Cardiac fibroblast (primary cell): ENCODE measurements around the gene COL25A1.

Experiments used
- DNase-seq, 2 donors: peaks; one replicate each; pipeline versions ENCODE4 v3.0.0 to v3.0.0-alpha.2; 2010; ENCODE audit warnings: low read depth in 2 of 2
- H3K4me3 ChIP-seq, 2 donors: replicated peaks in 1 of 2; 1 replicate in 1 of 2; 2 replicates in 1 of 2; pipeline ENCODE4 v1.5.1; 2011; ENCODE audit warnings: low read depth in 2 of 2, low read length in 2 of 2, mild to moderate bottlenecking in 2 of 2, moderate library complexity in 1 of 2
- TF ChIP-seq, protein P1 (sequence below): IDR thresholded peaks from one replicate; pipeline ENCODE4 v1.5.1; 2011; ENCODE audit warnings: low read depth, mild to moderate bottlenecking, low read length, inconsistent platforms

The COL25A1 gene

DNA sequence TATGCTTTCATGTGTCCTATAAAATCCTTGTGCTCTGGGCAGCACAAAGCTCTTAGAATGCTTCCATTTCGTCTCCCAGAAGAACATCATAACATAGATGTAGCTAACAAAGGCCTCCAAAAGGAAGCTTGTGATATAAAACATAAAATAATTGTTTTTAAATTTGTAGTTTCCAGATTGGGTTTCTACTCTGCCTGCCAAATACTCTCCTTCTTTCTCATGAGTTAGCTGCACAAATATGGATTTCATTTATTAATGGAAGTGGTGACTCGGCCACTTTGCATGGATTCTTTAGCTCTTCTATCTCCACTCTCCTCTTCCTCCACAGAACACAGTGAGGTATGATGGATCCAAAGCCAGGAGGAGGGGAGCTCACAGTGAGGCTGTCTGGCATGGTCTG, 265.4 kb downstream of the COL25A1 start:
- TF ChIP-seq, protein P1, sequence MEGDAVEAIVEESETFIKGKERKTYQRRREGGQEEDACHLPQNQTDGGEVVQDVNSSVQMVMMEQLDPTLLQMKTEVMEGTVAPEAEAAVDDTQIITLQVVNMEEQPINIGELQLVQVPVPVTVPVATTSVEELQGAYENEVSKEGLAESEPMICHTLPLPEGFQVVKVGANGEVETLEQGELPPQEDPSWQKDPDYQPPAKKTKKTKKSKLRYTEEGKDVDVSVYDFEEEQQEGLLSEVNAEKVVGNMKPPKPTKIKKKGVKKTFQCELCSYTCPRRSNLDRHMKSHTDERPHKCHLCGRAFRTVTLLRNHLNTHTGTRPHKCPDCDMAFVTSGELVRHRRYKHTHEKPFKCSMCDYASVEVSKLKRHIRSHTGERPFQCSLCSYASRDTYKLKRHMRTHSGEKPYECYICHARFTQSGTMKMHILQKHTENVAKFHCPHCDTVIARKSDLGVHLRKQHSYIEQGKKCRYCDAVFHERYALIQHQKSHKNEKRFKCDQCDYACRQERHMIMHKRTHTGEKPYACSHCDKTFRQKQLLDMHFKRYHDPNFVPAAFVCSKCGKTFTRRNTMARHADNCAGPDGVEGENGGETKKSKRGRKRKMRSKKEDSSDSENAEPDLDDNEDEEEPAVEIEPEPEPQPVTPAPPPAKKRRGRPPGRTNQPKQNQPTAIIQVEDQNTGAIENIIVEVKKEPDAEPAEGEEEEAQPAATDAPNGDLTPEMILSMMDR, result no peak
- no peak overlapping the region for H3K4me3 ChIP-seq
- no peak for DNase-seq

DNA sequence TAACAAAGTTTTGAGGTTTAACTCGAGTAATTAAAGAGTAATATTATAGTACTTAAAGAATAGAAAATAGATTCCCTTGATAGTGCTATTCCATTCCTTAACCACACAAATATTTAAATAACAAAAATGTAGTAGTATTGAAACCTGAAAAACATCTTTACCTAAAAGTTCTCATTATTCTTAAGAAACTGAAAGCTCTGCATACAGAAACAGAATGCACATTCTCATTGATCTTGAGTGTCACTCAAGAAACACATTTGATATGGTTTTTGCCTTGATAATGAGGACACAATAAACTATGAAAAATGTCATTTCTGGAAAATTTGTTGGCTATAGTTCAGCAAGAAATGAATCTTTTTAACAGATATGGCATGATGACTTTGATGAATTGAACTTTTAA, 268.5 kb downstream of the COL25A1 start:
- no peak overlapping the region for H3K4me3 ChIP-seq
- no peak for DNase-seq
- TF ChIP-seq, protein P1, result no peak

DNA sequence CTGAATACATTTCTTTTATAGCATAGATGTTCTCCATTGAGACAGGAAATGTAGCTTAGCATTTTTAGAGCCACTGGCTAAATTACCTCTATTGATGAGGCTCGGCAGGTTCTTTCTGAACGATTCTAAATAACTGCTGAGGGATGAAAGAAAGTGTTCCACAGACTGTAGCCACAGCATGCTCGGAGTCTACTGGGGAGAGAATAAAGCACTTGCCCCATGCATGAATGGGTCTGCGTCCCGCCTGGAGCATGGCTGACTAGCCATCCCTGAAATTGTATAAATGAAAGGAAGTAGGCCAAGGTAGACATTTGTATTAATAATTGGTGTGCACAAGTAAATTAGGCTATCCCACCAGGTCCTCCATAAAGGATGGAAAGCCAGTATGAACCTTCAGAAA, 269.8 kb downstream of the COL25A1 start:
- TF ChIP-seq, protein P1, result no peak
- no peak for DNase-seq
- H3K4me3 ChIP-seq, result no peak overlapping the region

DNA sequence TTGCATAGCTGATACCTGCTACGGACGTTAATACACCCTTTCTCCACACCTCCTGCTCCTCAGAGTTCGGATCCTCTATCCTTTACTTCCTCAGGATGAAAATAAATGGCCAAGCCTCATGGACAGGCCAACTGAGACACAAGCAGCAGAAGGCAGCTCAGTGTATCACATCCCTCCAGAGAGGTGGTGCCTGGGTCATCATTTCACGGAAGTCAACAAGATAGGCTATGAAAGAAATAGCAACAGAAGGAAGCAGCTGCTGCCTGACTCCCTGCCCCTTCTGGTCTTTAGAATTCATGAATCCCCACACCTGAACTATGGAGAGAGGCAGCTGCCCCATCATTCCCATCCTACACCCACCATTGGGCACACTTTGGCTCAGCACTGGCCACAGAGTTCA, 272.5 kb downstream of the COL25A1 start:
- TF ChIP-seq, protein P1, result no peak
- H3K4me3 ChIP-seq, result no peak overlapping the region

DNA sequence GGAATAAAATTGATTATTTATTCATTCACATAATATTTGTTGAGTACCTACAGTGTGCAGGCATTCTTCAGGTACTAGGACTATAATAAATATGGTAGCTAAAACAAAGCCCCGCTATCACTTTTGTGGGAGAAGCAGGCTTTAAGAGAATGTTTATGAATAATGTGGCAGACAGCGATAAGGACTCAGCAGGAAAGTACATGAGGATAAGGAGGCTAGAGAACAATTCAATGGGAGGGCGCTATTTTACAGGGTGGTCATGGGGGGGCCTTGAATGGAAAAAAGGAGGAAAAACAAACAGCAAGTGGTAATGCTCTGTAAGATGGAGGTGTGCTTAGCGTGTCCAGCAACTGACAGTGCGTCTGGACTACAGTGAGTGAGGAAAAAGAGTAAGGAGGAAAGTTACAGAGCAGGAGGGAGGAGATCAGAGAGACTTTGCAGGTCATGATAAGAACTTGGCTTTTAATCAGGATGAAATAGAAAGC, 275.4 kb downstream of the COL25A1 start:
- TF ChIP-seq, protein P1, result no peak
- no peak for DNase-seq
- H3K4me3 ChIP-seq, result no peak overlapping the region

More for the DNA sequence above, 272.5 kb downstream of the COL25A1 start:
- no peak for DNase-seq

DNA sequence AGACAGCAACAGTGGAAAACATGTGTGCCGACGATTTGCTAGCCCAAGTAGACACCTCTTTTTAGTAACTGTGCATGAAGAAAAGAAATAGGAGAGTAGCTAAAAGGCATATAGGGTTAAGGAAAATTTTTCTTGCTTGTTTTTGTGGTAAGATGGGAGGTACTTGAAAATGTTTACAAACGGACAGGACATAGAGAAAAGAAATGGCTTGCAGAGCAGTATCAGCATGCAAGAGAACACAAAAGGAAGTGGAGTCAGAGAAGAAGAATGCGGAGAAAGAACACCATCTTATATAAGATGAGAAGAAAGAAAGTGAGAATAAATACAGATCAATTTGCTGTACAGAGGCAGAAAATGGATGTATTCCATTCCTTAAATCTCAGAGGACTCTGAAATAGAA, 275.9 kb downstream of the COL25A1 start:
- TF ChIP-seq, protein P1, result no peak
- DNase-seq, result peak; percentile 22 to 40
- H3K4me3 ChIP-seq, result no peak overlapping the region

DNA sequence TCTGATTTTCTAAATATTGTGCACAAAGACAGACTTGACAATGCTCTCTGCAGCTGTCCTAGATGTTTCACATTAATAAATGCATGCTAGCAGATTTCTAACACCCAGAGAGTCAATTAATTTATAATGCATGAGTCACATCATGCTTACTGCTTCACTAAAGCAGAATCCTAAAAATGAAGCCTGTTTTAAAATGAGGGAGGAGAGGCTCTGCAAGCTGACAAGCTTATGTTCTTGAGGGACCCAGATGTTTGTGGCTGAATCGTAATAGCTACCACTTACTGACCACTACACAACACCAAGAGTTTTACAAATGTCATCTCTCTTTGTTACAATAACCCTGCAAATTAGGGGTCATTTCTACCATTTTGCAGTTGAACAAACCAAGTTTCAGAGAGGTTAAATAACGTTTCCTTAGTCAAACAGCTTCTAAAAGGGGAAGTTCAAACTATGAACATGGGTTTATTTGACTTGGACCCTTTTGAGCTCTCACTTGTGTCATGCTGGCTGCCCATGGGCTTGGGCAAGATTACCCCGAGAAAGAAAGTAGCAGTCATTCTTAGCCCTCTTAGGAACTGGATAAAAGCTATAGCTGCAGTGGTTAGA, 276.9 kb downstream of the COL25A1 start:
- H3K4me3 ChIP-seq, result no peak overlapping the region
- no peak for DNase-seq
- TF ChIP-seq, protein P1, result no peak
